Stimulated activated CD4-positive, alpha-beta T cell treated with anti-CD3 and anti-CD28 coated beads, Interleukin-12 subunit alpha, Interleukin-12 subunit beta, amount 100 ng/mL, for 4 hours (primary cell): ENCODE results near the gene HMG20B.

Source experiments
- DNase-seq: peaks from one replicate; pipeline ENCODE4 v3.0.0-alpha.2; 2020

Gene HMG20B

GRCh38 chr19:3608079-3608641 lies 35.4 kb downstream of the HMG20B start:
- DNase-seq = no peak

GRCh38 chr19:3608750-3609322 lies 36.1 kb downstream of the HMG20B start:
- DNase-seq = no peak

- DNase-seq = no peak
Measured at GRCh38 chr19:3609779-3610719, 37.3 kb downstream of the HMG20B start.

- DNase-seq = no peak
Measured at GRCh38 chr19:3610745-3611717, 38.3 kb downstream of the HMG20B start.

- DNase-seq = no peak
Measured at GRCh38 chr19:3611841-3612240, 39.1 kb downstream of the HMG20B start.

- DNase-seq = no peak
Measured at GRCh38 chr19:3612330-3612729, 39.6 kb downstream of the HMG20B start.

GRCh38 chr19:3612901-3613741 lies 40.4 kb downstream of the HMG20B start:
- DNase-seq = no peak

- no peak for DNase-seq
Measured at GRCh38 chr19:3613818-3614661, 41.3 kb downstream of the HMG20B start.

GRCh38 chr19:3614858-3615505 lies 42.2 kb downstream of the HMG20B start:
- no peak for DNase-seq

- no peak for DNase-seq
Measured at GRCh38 chr19:3615524-3616135, 42.9 kb downstream of the HMG20B start.

- DNase-seq = no peak
Measured at GRCh38 chr19:3617463-3617862, 44.7 kb downstream of the HMG20B start.

- DNase-seq = peak; percentile 57
Measured at GRCh38 chr19:3618144-3618810, 45.5 kb downstream of the HMG20B start.

- DNase-seq = no peak
Measured at GRCh38 chr19:3618811-3619630, 46.3 kb downstream of the HMG20B start.

GRCh38 chr19:3619631-3620012 lies 46.9 kb downstream of the HMG20B start:
- no peak for DNase-seq

GRCh38 chr19:3620145-3620816 lies 47.5 kb downstream of the HMG20B start:
- DNase-seq = no peak

GRCh38 chr19:3620817-3621547 lies 48.2 kb downstream of the HMG20B start:
- no peak for DNase-seq

GRCh38 chr19:3621689-3622088 lies 48.9 kb downstream of the HMG20B start:
- DNase-seq = no peak
